Activated T-cell treated with anti-CD3 and anti-CD28 coated beads, Interleukin-2, amount 50 U/mL, for 72 hours (primary cell): ENCODE data around the gene SPATA21. TPM values are rescaled to one million over a fixed set of nuclear protein-coding genes. Genes with fewer than 3 reads are reported as not detected.
A peak's percentile ranks its signal among the peaks of the same experiment; 100 is the strongest.

Experiments used
- ATAC-seq, 2 donors: fragments of 150-1000 bp; cut with Tn5 transposase; replicated peaks in 1 of 2; 2 replicates each; pipeline ENCODE4 v1.10.0; 2021; ENCODE audit warnings: moderate library complexity in 2 of 2, mild to moderate bottlenecking in 1 of 2
- DNase-seq, 2 donors: peaks; one replicate each; pipeline ENCODE4 v3.0.0; 2021 to 2022; ENCODE audit warnings: mixed read lengths in 1 of 2
- H3K27ac Mint-ChIP-seq: one replicate; pipeline ENCODE4 v1.8.0; 2022; ENCODE audit warnings: mild to moderate bottlenecking, moderate library complexity, mixed read lengths
- H3K27me3 Mint-ChIP-seq: one replicate; pipeline ENCODE4 v1.8.0; 2022; ENCODE audit warnings: low read depth, mixed read lengths
- H3K36me3 Mint-ChIP-seq, 2 donors: one replicate each; pipeline ENCODE4 v1.8.0; 2022; ENCODE audit warnings: mixed read lengths in 2 of 2, mild to moderate bottlenecking in 1 of 2; ENCODE audit not compliant: insufficient read depth in 2 of 2
- H3K4me1 Mint-ChIP-seq: one replicate; pipeline ENCODE4 v1.8.0; 2022; ENCODE audit warnings: low read depth, mixed read lengths
- H3K4me3 Mint-ChIP-seq, 2 donors: one replicate each; pipeline ENCODE4 v1.8.0; 2022; ENCODE audit warnings: mild to moderate bottlenecking in 2 of 2, mixed read lengths in 2 of 2, moderate library complexity in 2 of 2
- H3K9me3 Mint-ChIP-seq, 2 donors: one replicate each; pipeline ENCODE4 v1.8.0; 2022; ENCODE audit warnings: mixed read lengths in 2 of 2
- total RNA-seq, 2 donors: library from RNA; stranded (reverse); gene quantifications; one replicate each; pipeline ENCODE4 v1.2.3, GENCODE V29; 2022

SPATA21 gene
- total RNA-seq, 2 donors from 2014 or later: not detected

GRCh38 chr1:16397120-16397519 lies 40.1 kb downstream of the SPATA21 start:
- Mint-ChIP-seq H3K9me3 (no peaks in the 10 kb centered on the region), H3K36me3 (peaks cover 5 to 14% of the 10 kb centered on the region in 2 donors), H3K4me3 (no peak overlapping the region), H3K4me1 (peaks cover 28% of the 10 kb centered on the region), H3K27ac (peak overlapping the region; percentile 87), H3K27me3 (no peaks in the 10 kb centered on the region)
- no peak for DNase-seq
- ATAC-seq: no peak

- no peak for DNase-seq
- Mint-ChIP-seq H3K9me3 (no peaks in the 10 kb centered on the region), H3K4me3 (no peak overlapping the region), H3K36me3 (peaks cover 5 to 14% of the 10 kb centered on the region in 2 donors), H3K4me1 (peaks cover 33% of the 10 kb centered on the region), H3K27me3 (no peaks in the 10 kb centered on the region), H3K27ac (peak overlapping the region; percentile 19)
- no peak for ATAC-seq
Measured at GRCh38 chr1:16396591-16396990, 40.6 kb downstream of the SPATA21 start.

GRCh38 chr1:16394977-16395376 lies 42.2 kb downstream of the SPATA21 start:
- DNase-seq: no peak
- peaks cover 5 to 14% of the 10 kb centered on the region in 2 donors for H3K36me3 Mint-ChIP-seq
- H3K27ac Mint-ChIP-seq: no peak overlapping the region

GRCh38 chr1:16393570-16394521 lies 43.4 kb downstream of the SPATA21 start:
- ATAC-seq (no peak), DNase-seq (no peak)
- H3K4me3 Mint-ChIP-seq: no peak overlapping the region
- H3K36me3 Mint-ChIP-seq: peaks cover 3 to 14% of the 10 kb centered on the region in 2 donors
- H3K4me1 Mint-ChIP-seq: peaks cover 52% of the 10 kb centered on the region
- peak overlapping the region; percentile 97 for H3K27ac Mint-ChIP-seq
- no peaks in the 10 kb centered on the region for H3K9me3 Mint-ChIP-seq
- H3K27me3 Mint-ChIP-seq: no peaks in the 10 kb centered on the region

More at GRCh38 chr1:16394977-16395376, 42.2 kb downstream of the SPATA21 start:
- Mint-ChIP-seq H3K27me3 (no peaks in the 10 kb centered on the region), H3K9me3 (no peaks in the 10 kb centered on the region), H3K4me1 (peaks cover 49% of the 10 kb centered on the region), H3K4me3 (no peak overlapping the region)
- ATAC-seq: no peak

GRCh38 chr1:16392740-16393569 lies 44.3 kb downstream of the SPATA21 start:
- Mint-ChIP-seq H3K36me3 (peaks cover 3 to 14% of the 10 kb centered on the region in 2 donors), H3K27me3 (no peaks in the 10 kb centered on the region), H3K4me3 (peak overlapping the region in 1 of 2 donors; percentile 46), H3K4me1 (peaks cover 52% of the 10 kb centered on the region), H3K9me3 (no peaks in the 10 kb centered on the region), H3K27ac (peak overlapping the region; percentile 97)
- DNase-seq (no peak), ATAC-seq (no peak)

- DNase-seq: peak; percentile 34 to 49
- Mint-ChIP-seq H3K36me3 (peaks cover 3 to 13% of the 10 kb centered on the region in 2 donors), H3K4me3 (peak overlapping the region; percentile 25), H3K27ac (peak overlapping the region; percentile 97), H3K9me3 (no peaks in the 10 kb centered on the region), H3K4me1 (peaks cover 53% of the 10 kb centered on the region), H3K27me3 (no peaks in the 10 kb centered on the region)
- peak; percentile 61 to 84 for ATAC-seq
Measured at GRCh38 chr1:16391411-16391810, 45.8 kb downstream of the SPATA21 start.

- Mint-ChIP-seq H3K4me1 (peaks cover 75% of the 10 kb centered on the region), H3K36me3 (peaks cover 1 to 4% of the 10 kb centered on the region in 2 donors), H3K9me3 (no peaks in the 10 kb centered on the region), H3K27me3 (no peaks in the 10 kb centered on the region), H3K4me3 (peak overlapping the region; percentile 82 to 90), H3K27ac (peak overlapping the region; percentile 77)
- DNase-seq (no peak), ATAC-seq (peak in 1 of 2 donors; percentile 31)
Measured at GRCh38 chr1:16387201-16388188, 49.7 kb downstream of the SPATA21 start.

GRCh38 chr1:16386454-16387113 lies 50.6 kb downstream of the SPATA21 start:
- Mint-ChIP-seq H3K27ac (peak overlapping the region; percentile 6), H3K36me3 (peaks cover 1 to 3% of the 10 kb centered on the region in 2 donors), H3K27me3 (no peaks in the 10 kb centered on the region), H3K4me3 (peak overlapping the region; percentile 82 to 90), H3K9me3 (no peaks in the 10 kb centered on the region), H3K4me1 (peaks cover 66% of the 10 kb centered on the region)
- ATAC-seq (peak; percentile 32 to 57), DNase-seq (no peak)

GRCh38 chr1:16385659-16386453 lies 51.4 kb downstream of the SPATA21 start:
- no peaks in the 10 kb centered on the region for H3K27me3 Mint-ChIP-seq
- peak overlapping the region; percentile 82 to 90 for H3K4me3 Mint-ChIP-seq
- H3K4me1 Mint-ChIP-seq: peaks cover 58% of the 10 kb centered on the region
- no peaks in the 10 kb centered on the region for H3K9me3 Mint-ChIP-seq
- DNase-seq (no peak), ATAC-seq (peak; percentile 10 to 16)
- peak overlapping the region; percentile 21 for H3K27ac Mint-ChIP-seq
- H3K36me3 Mint-ChIP-seq: peaks cover 1 to 3% of the 10 kb centered on the region in 2 donors

GRCh38 chr1:16383888-16384287 lies 53.3 kb downstream of the SPATA21 start:
- no peak for ATAC-seq
- Mint-ChIP-seq H3K4me1 (peaks cover 47% of the 10 kb centered on the region), H3K4me3 (peak overlapping the region in 1 of 2 donors; percentile 41), H3K36me3 (peaks cover 1 to 3% of the 10 kb centered on the region in 2 donors), H3K27me3 (no peaks in the 10 kb centered on the region), H3K27ac (no peak overlapping the region), H3K9me3 (no peaks in the 10 kb centered on the region)
- DNase-seq: no peak

- H3K4me3 Mint-ChIP-seq: no peak overlapping the region
- no peak overlapping the region for H3K27ac Mint-ChIP-seq
- DNase-seq (no peak), ATAC-seq (no peak)
- no peaks in the 10 kb centered on the region for H3K27me3 Mint-ChIP-seq
- H3K36me3 Mint-ChIP-seq: peaks cover 3 to 4% of the 10 kb centered on the region in 2 donors
- H3K4me1 Mint-ChIP-seq: peaks cover 42% of the 10 kb centered on the region
- no peaks in the 10 kb centered on the region for H3K9me3 Mint-ChIP-seq
Measured at GRCh38 chr1:16380868-16381267, 56.4 kb downstream of the SPATA21 start.
